Esophagus squamous epithelium (tissue), 5 donors: Measurements from ENCODE around the gene SPAM1. TPM values are rescaled to one million over a fixed set of nuclear protein-coding genes. Genes with fewer than 3 reads are reported as not detected.

Experiments
- DNase-seq: peaks from one replicate; lab custom pipeline; 2025; lab: John Stamatoyannopoulos, UW
- H3K27ac ChIP-seq, 4 donors: fragments of 200-600 bp; sonication (generic); one replicate each; pipeline ENCODE4 v1.5.1; 2016 to 2019; ENCODE audit warnings: mild to moderate bottlenecking in 1 of 4
- H3K27me3 ChIP-seq, 4 donors: fragments of 200-600 bp; sonication (generic); 1 replicate in 3 of 4; 2 replicates in 1 of 4; pipeline versions ENCODE4 v1.5.1 to v1.6.0; 2017 to 2021; ENCODE audit warnings: antibody characterized with exemption in 1 of 4
- H3K36me3 ChIP-seq, 3 donors: fragments of 200-600 bp; sonication (generic); one replicate each; pipeline ENCODE4 v1.5.1; 2016 to 2019
- H3K4me1 ChIP-seq, 3 donors: fragments of 200-600 bp; sonication (generic); one replicate each; pipeline ENCODE4 v1.5.1; 2017 to 2019
- H3K4me3 ChIP-seq, 4 donors: fragments of 200-600 bp; sonication (generic); 1 replicate in 3 of 4; 2 replicates in 1 of 4; pipeline ENCODE4 v1.5.1; 2016 to 2019; ENCODE audit warnings: mild to moderate bottlenecking in 2 of 4, moderate library complexity in 1 of 4
- H3K9me3 ChIP-seq, 3 donors: fragments of 200-600 bp; sonication (generic); one replicate each; pipeline ENCODE4 v1.5.1; 2016 to 2019
- POLR2A ChIP-seq, 4 donors: fragments of 450-650 bp; IDR thresholded peaks; one replicate each; pipeline ENCODE4 v1.6.1; 2017; ENCODE audit warnings: antibody characterized with exemption in 4 of 4, mild to moderate bottlenecking in 4 of 4, moderate library complexity in 3 of 4
- WGBS, 2 donors: methylation state at CpG; one replicate each; pipeline ENCODE4 v1.1.5; 2018; 5-methylcytosine and 5-hydroxymethylcytosine counted together
- intact Hi-C: fragments of 100-400 bp; cut with DNase I; formaldehyde crosslinking; loops from one replicate; pipeline ENCODE4 v1.15.0; 2022
- total RNA-seq, 4 donors: library from RNA; depleted of rRNA; stranded (reverse); fragments of >200 nt; gene quantifications; one replicate each; pipeline ENCODE4 v1.1.0, GENCODE V29; 2016
- TF ChIP-seq, protein P1 (sequence below), 6 experiments: fragments of 450-650 bp in 4 of 6; fragments of 200-600 bp in 2 of 6; sonication (generic) in 2 of 6; IDR thresholded peaks; one replicate each; pipeline ENCODE4 v1.5.1; 2016 to 2019; ENCODE audit warnings: antibody characterized with exemption in 6 of 6, mild to moderate bottlenecking in 4 of 6, moderate library complexity in 4 of 6
- donor health status: DM: yes; HTN: yes; CAD: no.

SPAM1 gene
- total RNA-seq, 4 donors from 2014 or later, result not detected

DNA sequence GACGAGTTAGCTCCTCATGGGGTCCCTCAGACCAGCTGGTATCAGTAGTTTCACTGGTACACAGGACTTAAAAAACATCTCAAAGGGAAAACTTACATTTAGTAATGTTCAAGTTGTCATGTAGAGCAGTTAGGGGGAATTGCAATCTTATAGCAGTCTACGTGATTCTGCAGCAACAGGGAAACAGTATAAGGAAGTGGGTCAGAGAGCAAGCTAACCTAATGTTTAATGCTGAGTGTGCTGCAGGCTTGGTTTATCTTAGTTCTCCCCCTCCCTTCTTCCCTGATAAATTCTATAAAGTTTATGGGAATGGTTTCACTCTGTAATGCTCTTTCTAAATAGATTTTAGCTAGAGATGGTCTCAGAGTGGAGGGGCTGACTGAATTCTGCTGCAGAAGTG lies 11.3 kb downstream of the SPAM1 start:
- DNase-seq, result no peak
- 58 to 66% methylated on average over 2 of the region's 2 CpGs for WGBS, 2 donors
- Histone ChIP-seq H3K36me3 (no peaks in the 10 kb centered on the region), H3K27ac (no peak overlapping the region), H3K4me3 (no peak overlapping the region), H3K9me3 (peaks cover 0 to 10% (median 0%) of the 10 kb centered on the region in 3 donors), H3K27me3 (no peaks in the 10 kb centered on the region), H3K4me1 (no peaks in the 10 kb centered on the region)
- intact Hi-C loops, result no loop called here
- no peak for TF ChIP-seq POLR2A (IDR thresholded peaks at IDR 0.05)
- TF ChIP-seq, protein P1, sequence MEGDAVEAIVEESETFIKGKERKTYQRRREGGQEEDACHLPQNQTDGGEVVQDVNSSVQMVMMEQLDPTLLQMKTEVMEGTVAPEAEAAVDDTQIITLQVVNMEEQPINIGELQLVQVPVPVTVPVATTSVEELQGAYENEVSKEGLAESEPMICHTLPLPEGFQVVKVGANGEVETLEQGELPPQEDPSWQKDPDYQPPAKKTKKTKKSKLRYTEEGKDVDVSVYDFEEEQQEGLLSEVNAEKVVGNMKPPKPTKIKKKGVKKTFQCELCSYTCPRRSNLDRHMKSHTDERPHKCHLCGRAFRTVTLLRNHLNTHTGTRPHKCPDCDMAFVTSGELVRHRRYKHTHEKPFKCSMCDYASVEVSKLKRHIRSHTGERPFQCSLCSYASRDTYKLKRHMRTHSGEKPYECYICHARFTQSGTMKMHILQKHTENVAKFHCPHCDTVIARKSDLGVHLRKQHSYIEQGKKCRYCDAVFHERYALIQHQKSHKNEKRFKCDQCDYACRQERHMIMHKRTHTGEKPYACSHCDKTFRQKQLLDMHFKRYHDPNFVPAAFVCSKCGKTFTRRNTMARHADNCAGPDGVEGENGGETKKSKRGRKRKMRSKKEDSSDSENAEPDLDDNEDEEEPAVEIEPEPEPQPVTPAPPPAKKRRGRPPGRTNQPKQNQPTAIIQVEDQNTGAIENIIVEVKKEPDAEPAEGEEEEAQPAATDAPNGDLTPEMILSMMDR (IDR thresholded peaks at IDR 0.05), result no peak

DNA sequence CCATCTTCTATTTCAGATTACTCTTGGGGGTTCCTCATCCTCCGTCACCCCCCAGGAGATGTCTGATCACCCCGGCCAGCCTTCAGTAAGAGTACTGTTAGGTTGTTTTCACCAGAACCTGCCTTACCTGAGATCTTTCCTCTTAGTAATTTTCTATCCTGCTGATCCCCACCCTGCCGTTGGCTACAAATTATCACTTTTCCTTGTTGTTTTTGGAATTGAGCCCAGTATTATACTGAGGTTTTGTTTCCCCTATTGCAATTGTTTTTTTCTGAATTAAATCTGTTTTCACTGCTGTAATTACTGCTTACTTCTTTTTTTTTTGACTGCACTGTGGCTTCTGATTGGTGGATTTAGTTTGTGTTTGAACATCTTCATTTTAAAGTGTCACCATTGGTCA lies 14.7 kb downstream of the SPAM1 start:
- Histone ChIP-seq H3K9me3 (peaks cover 0 to 10% (median 0%) of the 10 kb centered on the region in 3 donors), H3K4me3 (no peak overlapping the region), H3K27ac (no peak overlapping the region), H3K27me3 (no peaks in the 10 kb centered on the region), H3K4me1 (no peaks in the 10 kb centered on the region), H3K36me3 (no peaks in the 10 kb centered on the region)
- DNase-seq, result no peak
- intact Hi-C loops, result no loop called here
- 69 to 77% methylated on average over 2 to 3 of the region's 3 CpGs for WGBS, 2 donors
- TF ChIP-seq, protein P1 (IDR thresholded peaks at IDR 0.05), result no peak
- no peak for TF ChIP-seq POLR2A (IDR thresholded peaks at IDR 0.05)

DNA sequence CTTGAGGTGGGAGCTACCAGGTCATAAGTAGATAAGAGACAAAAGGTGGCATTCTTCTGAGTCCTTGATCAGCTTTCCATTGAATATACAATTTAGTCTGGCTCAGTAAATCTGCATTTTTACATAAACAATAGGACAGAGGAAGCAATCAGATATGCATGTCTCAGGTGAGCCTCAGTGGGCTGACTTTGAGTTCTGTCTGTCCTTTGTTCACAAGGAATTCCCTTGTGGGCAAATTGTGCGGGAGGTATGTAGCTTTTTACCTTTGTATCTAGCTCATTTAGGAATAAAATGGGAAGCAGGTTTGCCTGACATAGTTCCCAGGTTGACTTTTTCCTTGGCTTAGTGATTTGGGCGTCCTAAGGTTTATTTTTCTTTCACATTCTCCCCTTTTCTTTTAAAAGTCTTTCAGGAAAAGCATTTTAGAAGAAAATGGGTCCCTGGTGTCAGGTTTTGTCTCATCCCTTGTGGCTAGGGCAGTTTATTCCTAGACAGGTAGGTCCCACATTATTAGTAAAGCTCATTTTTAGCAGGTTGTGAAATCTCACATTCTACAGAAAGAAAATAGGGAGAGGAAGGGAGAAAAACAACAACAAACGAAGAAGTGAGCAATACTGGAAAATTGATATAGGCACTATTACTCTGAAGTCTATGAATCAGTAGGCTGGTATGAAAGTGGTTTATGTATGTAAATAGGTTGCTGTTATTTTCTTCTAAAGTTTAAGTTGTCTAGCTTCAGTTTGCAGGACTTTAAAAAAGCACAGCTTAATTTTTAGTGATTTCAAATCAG lies 16.5 kb downstream of the SPAM1 start:
- intact Hi-C loops, result no loop called here
- Histone ChIP-seq H3K27ac (no peak overlapping the region), H3K4me1 (no peaks in the 10 kb centered on the region), H3K36me3 (no peaks in the 10 kb centered on the region), H3K9me3 (peaks cover 0 to 1% (median 0%) of the 10 kb centered on the region in 3 donors), H3K27me3 (no peaks in the 10 kb centered on the region), H3K4me3 (no peak overlapping the region)
- DNase-seq, result no peak
- TF ChIP-seq, protein P1 (IDR thresholded peaks at IDR 0.05), result no peak
- no peak for TF ChIP-seq POLR2A (IDR thresholded peaks at IDR 0.05)
- WGBS, 2 donors, result 24 to 31% methylated on average over 3 of the region's 3 CpGs

DNA sequence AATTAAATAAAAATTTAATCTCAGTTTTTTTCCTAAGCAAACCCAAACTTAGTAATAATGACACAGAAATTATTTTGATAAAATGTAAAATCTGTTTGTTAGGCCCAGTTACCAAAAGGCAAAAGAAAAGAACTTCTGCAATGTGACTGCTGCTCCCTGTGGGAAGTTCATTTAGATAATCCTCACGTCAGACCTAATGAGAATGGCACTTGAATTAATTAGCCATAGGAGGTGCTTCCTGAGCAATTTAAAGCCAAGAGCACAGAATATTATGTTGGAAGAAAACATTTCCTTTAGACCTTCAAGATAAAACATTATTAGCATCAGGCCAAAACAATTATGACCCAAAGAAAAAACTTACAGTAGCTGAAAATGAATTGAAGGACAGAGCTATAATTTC lies 19.4 kb downstream of the SPAM1 start:
- H3K4me3 ChIP-seq, result no peak overlapping the region
- H3K27me3 ChIP-seq, result no peaks in the 10 kb centered on the region
- H3K27ac ChIP-seq, result no peak overlapping the region
- WGBS, 2 donors, result 32 to 42% methylated on average over 1 of the region's 1 CpG
- H3K4me1 ChIP-seq, result no peaks in the 10 kb centered on the region
- no peak for DNase-seq
- H3K36me3 ChIP-seq, result no peaks in the 10 kb centered on the region
- intact Hi-C loops, result no loop called here
- H3K9me3 ChIP-seq, result no peaks in the 10 kb centered on the region
- TF ChIP-seq, protein P1 (IDR thresholded peaks at IDR 0.05), result no peak
- TF ChIP-seq POLR2A (IDR thresholded peaks at IDR 0.05), result no peak

DNA sequence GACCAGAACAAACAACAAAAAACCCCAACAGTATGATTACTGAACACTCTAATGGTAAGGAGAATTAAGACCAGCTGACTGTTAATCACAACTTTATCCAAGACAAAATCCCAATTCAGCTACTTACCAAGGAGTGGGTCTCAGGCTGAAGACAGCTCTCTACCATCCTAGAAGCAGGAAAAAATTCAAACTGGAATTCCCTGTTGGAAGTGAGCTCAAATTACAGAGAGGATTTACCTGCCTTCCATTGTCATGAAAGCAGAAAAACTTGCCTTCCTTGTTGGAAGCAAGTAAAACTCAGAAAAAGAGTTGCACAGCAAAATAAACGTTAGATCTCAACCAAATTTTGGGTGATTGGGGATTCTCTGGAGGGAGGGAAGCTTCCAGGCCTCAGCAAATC lies 20.9 kb downstream of the SPAM1 start:
- H3K27me3 ChIP-seq, result no peaks in the 10 kb centered on the region
- no peaks in the 10 kb centered on the region for H3K9me3 ChIP-seq
- no peak for DNase-seq
- TF ChIP-seq POLR2A (IDR thresholded peaks at IDR 0.05), result no peak
- TF ChIP-seq, protein P1 (IDR thresholded peaks at IDR 0.05), result no peak
- no peak overlapping the region for H3K4me3 ChIP-seq
- no peaks in the 10 kb centered on the region for H3K36me3 ChIP-seq
- no peak overlapping the region for H3K27ac ChIP-seq
- 14 to 36% methylated on average over 1 of the region's 1 CpG for WGBS, 2 donors
- no peaks in the 10 kb centered on the region for H3K4me1 ChIP-seq
- intact Hi-C loops, result no loop called here
